ENCODE measurements around the gene KCNJ8.

The KCNJ8 gene

GRCh38 chr12:21809100-21809499, 34.6 kb upstream of the KCNJ8 start:
- Histone ChIP-seq H3K79me2 (ENCODE audit: insufficient read depth, low read length) (no peaks in the 10 kb centered on the region), H3F3A (ENCODE audit: insufficient read depth, low read length) (no peaks in the 10 kb centered on the region), H3K27ac (ENCODE audit: low read depth, low read length, poor library complexity, severe bottlenecking) (no peak overlapping the region), H3K4me1 (ENCODE audit: insufficient read depth, low read length, severe bottlenecking) (no peaks in the 10 kb centered on the region), H3K9ac (ENCODE audit: low read length) (no peak overlapping the region), H3K9me2 (ENCODE audit: low read depth, low read length) (no peaks in the 10 kb centered on the region), H3K36me3 (ENCODE audit: insufficient read depth, low read length) (no peaks in the 10 kb centered on the region), H3K4me3 (ENCODE audit: low read depth, low read length, poor library complexity, severe bottlenecking) (no peak overlapping the region), H3K4me2 (ENCODE audit: low read length) (no peak overlapping the region), H2AFZ (ENCODE audit: low read length) (no peak overlapping the region), H3K27me3 (ENCODE audit: insufficient read depth, low read length) (no peaks in the 10 kb centered on the region), H4K20me1 (ENCODE audit: insufficient read depth, low read length) (no peaks in the 10 kb centered on the region), H3K9me3 (ENCODE audit: low read length) (no peaks in the 10 kb centered on the region)
- no peak for TF ChIP-seq EZH2 (IDR thresholded peaks at IDR 0.05; ENCODE audit: borderline replicate concordance, low read length)
- TF ChIP-seq CTCF (IDR thresholded peaks at IDR 0.05; ENCODE audit: low read length) = no peak

- Histone ChIP-seq H3K36me3 (ENCODE audit: insufficient read depth, low read length) (no peaks in the 10 kb centered on the region), H4K20me1 (ENCODE audit: insufficient read depth, low read length) (no peaks in the 10 kb centered on the region), H3K4me2 (ENCODE audit: low read length) (no peak overlapping the region), H3K27ac (ENCODE audit: low read depth, low read length, poor library complexity, severe bottlenecking) (no peak overlapping the region), H2AFZ (ENCODE audit: low read length) (no peak overlapping the region), H3K27me3 (ENCODE audit: insufficient read depth, low read length) (no peaks in the 10 kb centered on the region), H3K79me2 (ENCODE audit: insufficient read depth, low read length) (no peaks in the 10 kb centered on the region), H3K9ac (ENCODE audit: low read length) (no peak overlapping the region), H3F3A (ENCODE audit: insufficient read depth, low read length) (no peaks in the 10 kb centered on the region), H3K4me1 (ENCODE audit: insufficient read depth, low read length, severe bottlenecking) (no peaks in the 10 kb centered on the region), H3K9me3 (ENCODE audit: low read length) (no peaks in the 10 kb centered on the region), H3K9me2 (ENCODE audit: low read depth, low read length) (no peaks in the 10 kb centered on the region), H3K4me3 (ENCODE audit: low read depth, low read length, poor library complexity, severe bottlenecking) (no peak overlapping the region)
- TF ChIP-seq EZH2 (IDR thresholded peaks at IDR 0.05; ENCODE audit: borderline replicate concordance, low read length) (no peak), CTCF (IDR thresholded peaks at IDR 0.05; ENCODE audit: low read length) (no peak)
Observed at GRCh38 chr12:21806255-21806654, 31.7 kb upstream of the KCNJ8 start.

- H3K27ac ChIP-seq (ENCODE audit: low read depth, low read length, poor library complexity, severe bottlenecking) = no peak overlapping the region
- H3F3A ChIP-seq (ENCODE audit: insufficient read depth, low read length) = no peaks in the 10 kb centered on the region
- no peak overlapping the region for H3K4me3 ChIP-seq (ENCODE audit: low read depth, low read length, poor library complexity, severe bottlenecking)
- H3K36me3 ChIP-seq (ENCODE audit: insufficient read depth, low read length) = no peaks in the 10 kb centered on the region
- H3K4me2 ChIP-seq (ENCODE audit: low read length) = no peak overlapping the region
- no peaks in the 10 kb centered on the region for H3K4me1 ChIP-seq (ENCODE audit: insufficient read depth, low read length, severe bottlenecking)
- H4K20me1 ChIP-seq (ENCODE audit: insufficient read depth, low read length) = no peaks in the 10 kb centered on the region
- H3K27me3 ChIP-seq (ENCODE audit: insufficient read depth, low read length) = no peaks in the 10 kb centered on the region
- no peak overlapping the region for H2AFZ ChIP-seq (ENCODE audit: low read length)
- TF ChIP-seq CTCF (IDR thresholded peaks at IDR 0.05; ENCODE audit: low read length) = no peak
- no peak for TF ChIP-seq EZH2 (IDR thresholded peaks at IDR 0.05; ENCODE audit: borderline replicate concordance, low read length)
- H3K9me2 ChIP-seq (ENCODE audit: low read depth, low read length) = no peaks in the 10 kb centered on the region
- H3K9ac ChIP-seq (ENCODE audit: low read length) = no peak overlapping the region
- no peaks in the 10 kb centered on the region for H3K79me2 ChIP-seq (ENCODE audit: insufficient read depth, low read length)
- no peaks in the 10 kb centered on the region for H3K9me3 ChIP-seq (ENCODE audit: low read length)
Observed at GRCh38 chr12:21801522-21802288, 27.2 kb upstream of the KCNJ8 start.

All from OCI-LY1 (cell line).